Measurements from ENCODE around the gene TNFRSF6B. TPM values are rescaled to one million over a fixed set of nuclear protein-coding genes. Genes with fewer than 3 reads are reported as not detected.

The TNFRSF6B gene
- total RNA-seq, 1 donor from 2014 or later: 2.8 TPM

GRCh38 chr20:63657260-63657936, 39.1 kb upstream of the TNFRSF6B start:
- FAIRE-seq: no peak

GRCh38 chr20:63657937-63658748, 38.3 kb upstream of the TNFRSF6B start, which contains the start of gene RTEL1:
Gene RTEL1, plus strand, starts transcription at chr20:63658312. Its CDS starts 1,091 bp downstream, at chr20:63659403.
- Histone ChIP-seq H3K4me1 (ENCODE audit: insufficient read depth, low read length) (peaks cover 21% of the 10 kb centered on the region), H3K4me3 (ENCODE audit: insufficient read depth, low read depth, low read length) (peak within 1 kb of the TSS; percentile 100), H3K27ac (ENCODE audit: low read depth, low read length) (peak within 1 kb of the TSS; percentile 84), H3K9me3 (ENCODE audit: insufficient read depth, low read depth, low read length) (no peaks in the 10 kb centered on the region), H3K27me3 (ENCODE audit: insufficient read depth, low read length) (no peaks in the 10 kb centered on the region), H3K9ac (ENCODE audit: low read length) (peak within 1 kb of the TSS; percentile 89), H3K4me2 (ENCODE audit: low read length) (peak within 1 kb of the TSS; percentile 98), H4K20me1 (ENCODE audit: insufficient read depth, low read length) (peaks cover 4% of the 10 kb centered on the region), H2AFZ (ENCODE audit: low read depth, low read length) (peak within 1 kb of the TSS; percentile 99), H3K79me2 (ENCODE audit: insufficient read depth, low read length) (peaks cover 39% of the 10 kb centered on the region), H3K36me3 (ENCODE audit: insufficient read depth, low read length) (no peaks in the 10 kb centered on the region)
- DNase-seq (ENCODE audit: low read depth) (peak; percentile 85), FAIRE-seq (no peak)
- peaks cover 1% of the 10 kb centered on the region for H3K36me3 Mint-ChIP-seq (ENCODE audit: low read depth, unreplicated experiment)
- peak within 1 kb of the TSS; percentile 93 for H3K27ac Mint-ChIP-seq (ENCODE audit: unreplicated experiment)
- peaks cover 5% of the 10 kb centered on the region for H3K4me1 Mint-ChIP-seq (ENCODE audit: low read depth, unreplicated experiment)
- H3K9me3 Mint-ChIP-seq (ENCODE audit: unreplicated experiment): peaks cover 3% of the 10 kb centered on the region
- peak within 1 kb of the TSS; percentile 95 for H3K4me3 Mint-ChIP-seq (ENCODE audit: unreplicated experiment)
- TF ChIP-seq CTCF (IDR thresholded peaks at IDR 0.05; ENCODE audit: insufficient read depth, low read depth, low read length) (no peak), EZH2 (IDR thresholded peaks at IDR 0.05; ENCODE audit: insufficient read depth, low read length) (no peak)
- H3K27me3 Mint-ChIP-seq (ENCODE audit: low read depth, unreplicated experiment): peaks cover 1% of the 10 kb centered on the region

More at GRCh38 chr20:63657260-63657936, 39.1 kb upstream of the TNFRSF6B start:
- H3K4me3 ChIP-seq (ENCODE audit: insufficient read depth, low read depth, low read length): peak overlapping the region; percentile 100
- DNase-seq (ENCODE audit: low read depth): no peak
- peak overlapping the region; percentile 95 for H3K4me3 Mint-ChIP-seq (ENCODE audit: unreplicated experiment)
- H3K27ac Mint-ChIP-seq (ENCODE audit: unreplicated experiment): peak overlapping the region; percentile 93
- H3K79me2 ChIP-seq (ENCODE audit: insufficient read depth, low read length): peaks cover 38% of the 10 kb centered on the region
- H4K20me1 ChIP-seq (ENCODE audit: insufficient read depth, low read length): peaks cover 4% of the 10 kb centered on the region
- peaks cover 21% of the 10 kb centered on the region for H3K4me1 ChIP-seq (ENCODE audit: insufficient read depth, low read length)
- H3K36me3 ChIP-seq (ENCODE audit: insufficient read depth, low read length): no peaks in the 10 kb centered on the region
- peaks cover 3% of the 10 kb centered on the region for H3K9me3 Mint-ChIP-seq (ENCODE audit: unreplicated experiment)
- TF ChIP-seq CTCF (IDR thresholded peaks at IDR 0.05; ENCODE audit: insufficient read depth, low read depth, low read length): no peak
- TF ChIP-seq EZH2 (IDR thresholded peaks at IDR 0.05; ENCODE audit: insufficient read depth, low read length): no peak
- no peaks in the 10 kb centered on the region for H3K27me3 ChIP-seq (ENCODE audit: insufficient read depth, low read length)
- H2AFZ ChIP-seq (ENCODE audit: low read depth, low read length): peak overlapping the region; percentile 99
- H3K4me2 ChIP-seq (ENCODE audit: low read length): peak overlapping the region; percentile 98
- peak overlapping the region; percentile 84 for H3K27ac ChIP-seq (ENCODE audit: low read depth, low read length)
- H3K9me3 ChIP-seq (ENCODE audit: insufficient read depth, low read depth, low read length): no peaks in the 10 kb centered on the region
- H3K36me3 Mint-ChIP-seq (ENCODE audit: low read depth, unreplicated experiment): no peaks in the 10 kb centered on the region
- H3K27me3 Mint-ChIP-seq (ENCODE audit: low read depth, unreplicated experiment): peaks cover 1% of the 10 kb centered on the region
- H3K4me1 Mint-ChIP-seq (ENCODE audit: low read depth, unreplicated experiment): peaks cover 5% of the 10 kb centered on the region
- H3K9ac ChIP-seq (ENCODE audit: low read length): peak overlapping the region; percentile 89

Measured in astrocyte (in vitro differentiated cells and primary cell).